ENCODE data around the gene IQSEC2.

Gene IQSEC2

DNA sequence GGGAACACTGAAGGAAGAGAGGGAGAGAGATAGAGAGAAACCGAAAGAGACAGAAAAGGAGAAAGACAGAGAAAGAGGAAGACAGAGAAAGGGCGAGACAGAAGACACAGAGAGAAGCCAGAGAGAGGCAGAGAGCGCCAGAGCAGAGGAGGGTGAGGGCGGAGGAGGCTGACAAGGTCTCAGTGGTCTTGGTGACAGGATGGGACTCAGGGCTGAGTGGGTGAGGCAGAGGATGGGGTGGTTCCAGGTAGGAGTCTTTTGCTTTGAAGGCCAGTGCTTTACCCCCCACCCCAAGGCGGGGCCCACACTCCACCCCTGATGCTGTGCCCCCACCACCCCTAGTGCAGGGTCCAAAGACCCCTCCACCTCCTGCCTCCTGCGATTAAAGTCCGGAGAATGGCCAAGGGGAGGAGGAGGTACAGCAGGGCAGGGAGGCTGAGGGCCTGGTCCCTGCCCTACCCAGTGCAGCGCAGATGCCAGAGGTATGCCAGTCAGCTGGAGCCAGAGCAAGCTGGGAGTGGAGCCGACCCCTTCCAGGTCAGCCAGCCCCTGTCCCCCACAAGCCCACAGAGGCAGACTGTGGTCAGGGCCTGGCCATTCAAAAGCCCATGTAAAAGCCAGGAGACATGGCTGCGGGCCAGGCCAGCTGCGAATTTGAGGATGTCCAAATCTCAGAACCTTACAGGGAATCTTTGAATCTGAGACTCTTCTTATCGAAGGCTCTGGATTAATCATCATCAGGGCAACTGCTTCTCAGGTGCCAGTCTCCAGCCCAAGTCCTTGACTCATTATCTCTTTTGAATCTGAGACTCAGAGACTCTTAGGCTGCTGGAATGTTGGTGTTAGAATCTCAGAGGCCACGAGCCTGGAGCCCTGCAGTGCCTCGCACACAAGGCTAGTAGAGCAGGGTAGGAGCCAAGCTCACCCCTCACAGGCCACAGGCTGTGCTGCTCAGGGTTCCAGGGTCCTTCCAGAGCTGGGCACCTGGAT is 758 bp downstream of the IQSEC2 start:
- no peak overlapping the region for H3K4me3 ChIP-seq (ENCODE audit: low read depth, low read length)
- TF ChIP-seq, protein P1, sequence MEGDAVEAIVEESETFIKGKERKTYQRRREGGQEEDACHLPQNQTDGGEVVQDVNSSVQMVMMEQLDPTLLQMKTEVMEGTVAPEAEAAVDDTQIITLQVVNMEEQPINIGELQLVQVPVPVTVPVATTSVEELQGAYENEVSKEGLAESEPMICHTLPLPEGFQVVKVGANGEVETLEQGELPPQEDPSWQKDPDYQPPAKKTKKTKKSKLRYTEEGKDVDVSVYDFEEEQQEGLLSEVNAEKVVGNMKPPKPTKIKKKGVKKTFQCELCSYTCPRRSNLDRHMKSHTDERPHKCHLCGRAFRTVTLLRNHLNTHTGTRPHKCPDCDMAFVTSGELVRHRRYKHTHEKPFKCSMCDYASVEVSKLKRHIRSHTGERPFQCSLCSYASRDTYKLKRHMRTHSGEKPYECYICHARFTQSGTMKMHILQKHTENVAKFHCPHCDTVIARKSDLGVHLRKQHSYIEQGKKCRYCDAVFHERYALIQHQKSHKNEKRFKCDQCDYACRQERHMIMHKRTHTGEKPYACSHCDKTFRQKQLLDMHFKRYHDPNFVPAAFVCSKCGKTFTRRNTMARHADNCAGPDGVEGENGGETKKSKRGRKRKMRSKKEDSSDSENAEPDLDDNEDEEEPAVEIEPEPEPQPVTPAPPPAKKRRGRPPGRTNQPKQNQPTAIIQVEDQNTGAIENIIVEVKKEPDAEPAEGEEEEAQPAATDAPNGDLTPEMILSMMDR (IDR thresholded peaks at IDR 0.05; ENCODE audit: borderline replicate concordance, insufficient read depth, low read depth, low read length), result no peak

DNA sequence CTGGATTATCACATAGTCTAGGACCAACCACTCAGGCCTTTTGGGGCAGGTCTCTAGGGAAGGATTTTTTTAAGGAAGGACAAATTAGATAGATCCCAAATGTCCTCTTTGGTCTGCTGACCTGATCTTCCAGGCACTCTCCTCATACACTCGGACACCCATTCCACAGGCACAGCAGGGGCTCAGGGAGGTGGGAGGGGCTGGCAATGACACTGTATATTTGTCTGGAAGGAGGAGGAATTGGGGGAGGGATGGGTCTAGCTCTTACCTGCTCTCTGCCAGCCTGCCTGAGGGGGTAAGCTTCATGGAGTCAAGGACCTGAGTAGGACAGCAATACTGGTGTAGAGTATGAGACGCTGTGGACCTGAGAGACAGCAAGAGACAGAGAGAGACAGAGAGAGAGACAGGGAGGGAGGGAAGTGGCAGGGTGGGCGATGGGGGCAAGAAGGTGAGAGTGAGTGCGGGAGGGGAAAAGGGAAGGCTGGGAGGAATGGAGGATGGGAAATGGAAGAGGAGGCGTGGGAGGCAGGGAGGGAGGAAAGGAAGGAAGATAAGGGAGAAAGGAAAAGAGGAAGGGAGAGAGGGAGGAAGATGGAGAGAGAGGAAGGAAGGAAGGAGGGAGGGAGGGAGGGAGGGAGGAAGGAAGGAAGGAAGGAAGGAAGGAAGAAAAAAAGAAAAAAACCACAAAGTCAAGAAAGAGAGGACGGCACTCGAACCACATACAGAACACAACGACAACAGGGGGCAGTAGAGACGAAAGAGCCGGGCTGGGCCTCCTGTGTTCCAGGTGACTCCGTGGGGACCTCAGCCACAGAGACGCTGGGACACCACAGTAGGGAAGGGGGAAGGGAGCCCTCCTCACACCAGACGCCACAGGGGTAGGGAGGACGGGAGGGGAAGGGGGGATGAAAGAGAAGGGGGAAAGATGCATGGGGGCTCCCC is 1.8 kb downstream of the IQSEC2 start:
- no peak overlapping the region for H3K4me3 ChIP-seq (ENCODE audit: low read depth, low read length)
- TF ChIP-seq, protein P1 (IDR thresholded peaks at IDR 0.05; ENCODE audit: borderline replicate concordance, insufficient read depth, low read depth, low read length), result 0 out of 2 replicates have a peak, but pooled peaks have one; percentile 4

DNA sequence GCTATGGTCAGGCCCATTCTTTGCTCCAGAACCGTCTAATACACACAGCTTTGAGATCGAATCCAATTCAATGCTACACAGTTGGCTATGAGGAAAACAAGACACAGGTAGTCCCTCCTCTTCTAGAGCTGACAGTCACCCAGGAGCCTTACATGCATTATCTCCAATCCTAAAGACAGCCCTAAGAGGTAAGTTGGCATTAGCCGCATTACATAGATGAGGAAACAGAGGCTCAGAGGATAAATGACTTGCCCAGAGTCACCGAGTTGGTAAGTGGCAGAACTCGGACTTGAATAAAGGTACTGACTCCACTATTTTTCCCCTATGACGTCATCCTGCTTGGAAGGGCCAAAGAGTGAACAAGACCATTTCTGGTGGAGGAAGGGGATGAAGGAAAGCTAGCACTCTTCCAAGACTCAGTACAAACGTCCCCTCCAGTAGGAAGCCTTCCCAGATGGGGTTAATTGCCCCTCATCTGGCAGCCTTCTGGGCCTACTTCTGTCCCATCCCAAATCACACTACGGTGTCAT is 8.5 kb downstream of the IQSEC2 start:
- TF ChIP-seq, protein P1 (IDR thresholded peaks at IDR 0.05; ENCODE audit: borderline replicate concordance, insufficient read depth, low read depth, low read length), result no peak
- H3K4me3 ChIP-seq (ENCODE audit: low read depth, low read length), result no peak overlapping the region

DNA sequence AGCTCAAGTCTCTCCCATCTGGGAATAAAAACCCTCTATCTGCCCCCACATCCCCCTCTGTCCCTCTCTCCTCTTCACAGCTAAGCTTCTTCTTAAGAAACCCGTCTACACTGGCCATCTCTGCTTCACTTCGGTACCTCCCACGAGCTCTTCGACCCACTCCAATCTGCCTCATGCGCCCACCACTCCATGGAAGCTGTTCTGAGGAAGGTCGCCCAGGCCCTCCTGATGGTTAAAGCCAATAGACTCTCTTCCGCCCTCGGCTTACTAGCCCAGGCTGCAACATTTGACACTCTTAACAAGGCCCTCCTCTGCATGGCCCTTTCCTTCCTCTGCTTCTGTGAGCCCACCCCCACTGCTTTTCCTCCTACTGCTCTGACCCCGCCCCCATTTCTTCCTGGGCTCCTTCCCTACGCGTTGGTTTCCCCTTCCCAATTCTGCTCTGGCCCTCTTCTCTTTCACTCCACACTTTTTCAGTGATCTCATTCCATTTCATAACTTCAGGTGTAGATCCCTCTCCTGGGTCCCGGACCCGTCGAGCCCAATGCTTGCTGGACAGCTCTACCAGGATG is 11.8 kb downstream of the IQSEC2 start:
- H3K4me3 ChIP-seq (ENCODE audit: low read depth, low read length), result no peak overlapping the region
- TF ChIP-seq, protein P1 (IDR thresholded peaks at IDR 0.05; ENCODE audit: borderline replicate concordance, insufficient read depth, low read depth, low read length), result no peak

DNA sequence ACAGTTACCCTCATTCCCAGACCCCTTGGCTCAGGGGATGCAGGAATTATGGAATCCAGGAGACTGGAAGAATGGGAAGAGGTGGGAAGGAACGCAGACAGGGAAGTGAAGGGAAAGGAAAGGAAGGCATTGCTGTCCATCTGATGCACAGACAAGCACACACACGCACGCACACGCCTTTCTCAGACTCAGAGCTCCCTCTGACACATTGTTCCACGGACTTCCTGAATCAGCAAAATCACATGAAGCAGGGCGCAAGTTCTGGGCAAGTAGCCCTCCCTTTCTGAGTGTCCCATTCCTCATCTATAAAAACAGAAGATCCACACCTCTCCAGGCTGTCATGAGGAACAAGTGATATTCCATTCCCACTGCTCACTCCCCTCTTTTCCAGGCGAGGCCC is 13.2 kb downstream of the IQSEC2 start:
- TF ChIP-seq, protein P1 (IDR thresholded peaks at IDR 0.05; ENCODE audit: borderline replicate concordance, insufficient read depth, low read depth, low read length), result no peak
- no peak overlapping the region for H3K4me3 ChIP-seq (ENCODE audit: low read depth, low read length)

DNA sequence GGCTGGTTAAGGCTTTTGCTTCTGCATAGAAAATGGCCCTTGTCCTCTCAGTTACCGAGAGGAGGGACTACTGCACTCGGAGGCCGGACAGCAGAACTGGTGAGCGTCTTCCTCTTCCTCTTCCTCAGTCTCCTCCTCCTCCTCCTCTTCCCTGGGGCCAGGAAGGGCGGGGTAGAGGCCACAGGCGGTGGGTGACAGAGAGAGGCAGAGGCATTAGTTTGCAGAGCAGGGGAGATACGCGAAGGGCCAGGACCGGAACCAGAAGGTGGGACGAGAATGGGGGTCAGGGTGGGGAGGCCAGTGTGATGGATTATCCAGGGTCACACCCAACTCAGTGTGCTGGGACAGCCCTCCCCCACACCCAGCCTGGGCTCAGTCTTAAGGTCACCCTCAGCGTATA is 14.5 kb downstream of the IQSEC2 start:
- H3K4me3 ChIP-seq (ENCODE audit: low read depth, low read length), result no peak overlapping the region
- TF ChIP-seq, protein P1 (IDR thresholded peaks at IDR 0.05; ENCODE audit: borderline replicate concordance, insufficient read depth, low read depth, low read length), result no peak
